Stomach (tissue), 4 donors: ENCODE results near the gene ZNFX1.

Source experiments
- EP300 ChIP-seq: sonication (generic); formaldehyde crosslinking; IDR thresholded peaks from one replicate; pipeline ENCODE4 v1.6.1; 2017; ENCODE audit warnings: antibody characterized with exemption
- TF ChIP-seq, protein P1 (sequence below), 7 experiments: fragments of 450-650 bp in 4 of 7; fragments of 200-600 bp in 3 of 7; sonication (generic) in 3 of 7; IDR thresholded peaks; one replicate each; pipeline ENCODE4 v1.5.1; 2016 to 2019; ENCODE audit warnings: antibody characterized with exemption in 7 of 7, control low read depth in 2 of 7, mild to moderate bottlenecking in 1 of 7

DNA sequence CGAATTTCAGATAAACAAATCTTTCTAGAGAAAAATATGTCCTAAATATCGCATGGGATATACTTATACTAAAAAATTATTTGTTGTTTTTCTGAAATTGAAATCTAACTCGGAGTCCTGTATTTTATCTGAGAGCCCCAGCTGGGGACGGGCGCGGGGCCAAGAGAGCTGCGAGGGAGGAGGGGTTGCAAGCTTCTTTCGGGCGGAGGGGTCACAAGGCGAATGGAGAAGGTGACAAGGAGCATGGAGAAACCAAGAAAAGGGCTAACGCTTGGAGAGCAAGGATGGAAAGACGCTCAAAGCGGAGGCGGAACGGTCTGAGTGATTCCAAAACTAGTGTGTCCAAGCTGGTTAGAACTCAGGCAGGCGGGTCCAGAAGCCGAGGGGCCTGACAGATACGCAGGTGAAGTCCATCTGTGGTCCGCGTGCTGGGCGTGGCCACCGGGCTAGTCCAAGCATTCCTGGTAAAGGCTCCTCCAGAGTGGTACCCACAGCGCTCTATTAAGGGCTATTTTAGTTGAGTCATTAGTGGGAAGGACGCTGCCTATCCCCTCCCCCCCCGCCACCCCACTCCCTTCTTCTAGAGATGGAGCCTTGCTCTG lies 41.5 kb upstream of the ZNFX1 start:
- TF ChIP-seq, protein P1, sequence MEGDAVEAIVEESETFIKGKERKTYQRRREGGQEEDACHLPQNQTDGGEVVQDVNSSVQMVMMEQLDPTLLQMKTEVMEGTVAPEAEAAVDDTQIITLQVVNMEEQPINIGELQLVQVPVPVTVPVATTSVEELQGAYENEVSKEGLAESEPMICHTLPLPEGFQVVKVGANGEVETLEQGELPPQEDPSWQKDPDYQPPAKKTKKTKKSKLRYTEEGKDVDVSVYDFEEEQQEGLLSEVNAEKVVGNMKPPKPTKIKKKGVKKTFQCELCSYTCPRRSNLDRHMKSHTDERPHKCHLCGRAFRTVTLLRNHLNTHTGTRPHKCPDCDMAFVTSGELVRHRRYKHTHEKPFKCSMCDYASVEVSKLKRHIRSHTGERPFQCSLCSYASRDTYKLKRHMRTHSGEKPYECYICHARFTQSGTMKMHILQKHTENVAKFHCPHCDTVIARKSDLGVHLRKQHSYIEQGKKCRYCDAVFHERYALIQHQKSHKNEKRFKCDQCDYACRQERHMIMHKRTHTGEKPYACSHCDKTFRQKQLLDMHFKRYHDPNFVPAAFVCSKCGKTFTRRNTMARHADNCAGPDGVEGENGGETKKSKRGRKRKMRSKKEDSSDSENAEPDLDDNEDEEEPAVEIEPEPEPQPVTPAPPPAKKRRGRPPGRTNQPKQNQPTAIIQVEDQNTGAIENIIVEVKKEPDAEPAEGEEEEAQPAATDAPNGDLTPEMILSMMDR (IDR thresholded peaks at IDR 0.05) = no peak
- TF ChIP-seq EP300 = no peak
